Measurements from ENCODE around the gene COL10A1.

COL10A1 gene

DNA sequence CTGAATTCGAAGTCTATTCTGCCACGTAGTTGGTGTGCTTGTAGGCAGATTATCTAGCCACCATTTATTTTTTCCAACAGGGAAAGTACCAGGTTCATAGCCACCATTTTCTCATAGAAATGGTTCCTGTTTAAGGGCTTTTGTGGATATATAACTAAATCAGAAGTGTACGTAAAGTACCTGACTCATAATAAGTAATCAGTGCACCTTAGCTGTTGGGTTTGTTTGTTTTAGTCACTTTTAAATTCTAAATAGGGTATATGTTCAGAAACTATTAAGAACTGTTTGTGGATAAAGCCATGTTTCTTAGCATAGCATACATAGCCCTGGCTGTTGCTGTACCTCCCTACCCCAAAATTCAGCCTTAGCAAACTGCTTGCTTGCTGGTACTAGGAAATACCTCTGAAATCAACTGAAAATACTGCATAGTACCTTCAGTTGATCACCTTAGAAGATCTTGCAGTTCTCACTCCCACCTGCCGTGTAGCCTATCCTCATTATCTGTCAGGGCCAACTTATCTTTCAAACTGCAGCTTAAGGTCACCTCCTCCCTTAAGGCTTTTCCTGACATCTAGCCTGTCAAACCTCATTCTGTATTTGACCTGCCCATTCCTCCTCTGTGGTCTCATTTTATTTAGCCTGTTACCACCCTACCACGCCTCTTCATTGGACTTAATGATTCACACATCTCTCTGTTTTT is 44.6 kb upstream of the COL10A1 start:
- TF ChIP-seq, protein P1, sequence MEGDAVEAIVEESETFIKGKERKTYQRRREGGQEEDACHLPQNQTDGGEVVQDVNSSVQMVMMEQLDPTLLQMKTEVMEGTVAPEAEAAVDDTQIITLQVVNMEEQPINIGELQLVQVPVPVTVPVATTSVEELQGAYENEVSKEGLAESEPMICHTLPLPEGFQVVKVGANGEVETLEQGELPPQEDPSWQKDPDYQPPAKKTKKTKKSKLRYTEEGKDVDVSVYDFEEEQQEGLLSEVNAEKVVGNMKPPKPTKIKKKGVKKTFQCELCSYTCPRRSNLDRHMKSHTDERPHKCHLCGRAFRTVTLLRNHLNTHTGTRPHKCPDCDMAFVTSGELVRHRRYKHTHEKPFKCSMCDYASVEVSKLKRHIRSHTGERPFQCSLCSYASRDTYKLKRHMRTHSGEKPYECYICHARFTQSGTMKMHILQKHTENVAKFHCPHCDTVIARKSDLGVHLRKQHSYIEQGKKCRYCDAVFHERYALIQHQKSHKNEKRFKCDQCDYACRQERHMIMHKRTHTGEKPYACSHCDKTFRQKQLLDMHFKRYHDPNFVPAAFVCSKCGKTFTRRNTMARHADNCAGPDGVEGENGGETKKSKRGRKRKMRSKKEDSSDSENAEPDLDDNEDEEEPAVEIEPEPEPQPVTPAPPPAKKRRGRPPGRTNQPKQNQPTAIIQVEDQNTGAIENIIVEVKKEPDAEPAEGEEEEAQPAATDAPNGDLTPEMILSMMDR (IDR thresholded peaks at IDR 0.05; ENCODE audit: low read length), result no peak
- TF ChIP-seq EZH2 (optimal IDR thresholded peaks at IDR 0.05; ENCODE audit: low read depth, low read length), result no peak
- H3K4me2 ChIP-seq (ENCODE audit: low read depth, low read length), result no peak overlapping the region
- H3K9me3 ChIP-seq (replicated peaks; ENCODE audit: insufficient read depth, low read length), result no peaks in the 10 kb centered on the region
- H3F3A ChIP-seq (ENCODE audit: insufficient read depth, low read length), result no peaks in the 10 kb centered on the region
- no peaks in the 10 kb centered on the region for H3K36me3 ChIP-seq (replicated peaks; ENCODE audit: insufficient read depth, low read length)
- H3K9ac ChIP-seq (ENCODE audit: low read length), result no peak overlapping the region
- no peak overlapping the region for H3K27ac ChIP-seq (ENCODE audit: low read length)
- no peak overlapping the region for H2AFZ ChIP-seq (ENCODE audit: low read length)
- DNase-seq, result no peak
- H3K4me3 ChIP-seq (ENCODE audit: low read length), result no peak overlapping the region
- no peaks in the 10 kb centered on the region for H3K79me2 ChIP-seq (ENCODE audit: low read length)
- no peaks in the 10 kb centered on the region for H3K9me2 ChIP-seq (replicated peaks; ENCODE audit: insufficient read depth, low read length)
- H3K4me1 ChIP-seq (ENCODE audit: low read length), result no peaks in the 10 kb centered on the region
- no peaks in the 10 kb centered on the region for H3K27me3 ChIP-seq (replicated peaks; ENCODE audit: insufficient read depth, low read length)
- H4K20me1 ChIP-seq (ENCODE audit: insufficient read depth, low read length), result no peaks in the 10 kb centered on the region

DNA sequence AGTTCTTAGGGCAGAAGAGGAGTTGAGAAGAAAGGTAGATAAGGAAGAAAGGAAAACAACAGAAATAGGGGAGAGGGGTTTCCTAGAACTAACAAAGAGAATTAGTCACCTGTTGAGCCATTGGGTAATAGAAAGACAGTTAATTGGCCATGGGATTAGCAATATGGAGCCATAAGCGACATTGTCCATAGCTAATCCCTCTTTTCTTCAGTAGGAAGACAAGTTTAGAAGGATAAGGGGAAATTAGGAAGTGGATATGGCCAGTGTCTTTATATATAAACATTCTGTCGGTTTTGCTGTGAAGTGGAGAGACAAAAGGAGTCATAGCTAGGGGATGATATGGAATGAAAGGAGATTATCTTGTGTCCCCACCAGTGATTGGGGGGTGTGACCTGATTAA is 43.9 kb upstream of the COL10A1 start:
- TF ChIP-seq EZH2phosphoT487 (IDR thresholded peaks at IDR 0.05; ENCODE audit: low read length) (no peak), EZH2 (optimal IDR thresholded peaks at IDR 0.05; ENCODE audit: low read depth, low read length) (no peak)
- TF ChIP-seq, protein P1 (IDR thresholded peaks at IDR 0.05; ENCODE audit: low read length), result no peak
- Histone ChIP-seq H4K20me1 (ENCODE audit: insufficient read depth, low read length) (no peaks in the 10 kb centered on the region), H3K4me3 (ENCODE audit: low read length) (no peak overlapping the region), H3K9me3 (replicated peaks; ENCODE audit: insufficient read depth, low read length) (no peaks in the 10 kb centered on the region), H3K9ac (ENCODE audit: low read length) (no peak overlapping the region), H3F3A (ENCODE audit: insufficient read depth, low read length) (no peaks in the 10 kb centered on the region), H3K27ac (ENCODE audit: low read length) (no peak overlapping the region), H3K79me2 (ENCODE audit: low read length) (no peaks in the 10 kb centered on the region), H3K36me3 (replicated peaks; ENCODE audit: insufficient read depth, low read length) (no peaks in the 10 kb centered on the region), H2AFZ (ENCODE audit: low read length) (no peak overlapping the region), H3K27me3 (replicated peaks; ENCODE audit: insufficient read depth, low read length) (no peaks in the 10 kb centered on the region), H3K4me2 (ENCODE audit: low read depth, low read length) (no peak overlapping the region), H3K4me1 (ENCODE audit: low read length) (no peaks in the 10 kb centered on the region), H3K9me2 (replicated peaks; ENCODE audit: insufficient read depth, low read length) (no peaks in the 10 kb centered on the region)
- DNase-seq, result no peak

DNA sequence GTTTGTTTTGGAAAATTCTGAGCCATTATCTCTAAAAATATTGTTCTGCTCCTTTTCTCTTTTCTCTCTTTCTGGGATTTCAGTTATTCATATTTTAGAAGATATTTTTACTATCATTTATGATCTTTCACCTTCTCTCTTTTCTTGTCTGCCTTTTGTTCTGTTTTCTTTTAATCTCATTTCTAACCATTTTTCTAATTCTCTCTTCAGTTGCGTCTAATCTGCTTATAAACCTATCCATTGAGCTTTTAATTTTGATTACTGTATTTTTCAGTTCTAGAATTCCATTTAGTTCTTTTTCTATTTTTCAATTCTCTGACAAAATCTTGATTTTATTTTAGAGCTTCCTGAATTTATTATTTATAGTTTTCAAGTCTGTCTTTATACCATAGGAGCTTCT is 42.2 kb upstream of the COL10A1 start:
- Histone ChIP-seq H3K27me3 (replicated peaks; ENCODE audit: insufficient read depth, low read length) (no peaks in the 10 kb centered on the region), H3K4me3 (ENCODE audit: low read length) (no peak overlapping the region), H4K20me1 (ENCODE audit: insufficient read depth, low read length) (no peaks in the 10 kb centered on the region), H3K9me3 (replicated peaks; ENCODE audit: insufficient read depth, low read length) (no peaks in the 10 kb centered on the region), H3K4me2 (ENCODE audit: low read depth, low read length) (no peak overlapping the region), H3K79me2 (ENCODE audit: low read length) (no peaks in the 10 kb centered on the region), H3F3A (ENCODE audit: insufficient read depth, low read length) (no peaks in the 10 kb centered on the region), H3K27ac (ENCODE audit: low read length) (no peak overlapping the region), H2AFZ (ENCODE audit: low read length) (no peak overlapping the region), H3K9me2 (replicated peaks; ENCODE audit: insufficient read depth, low read length) (no peaks in the 10 kb centered on the region), H3K9ac (ENCODE audit: low read length) (no peak overlapping the region), H3K36me3 (replicated peaks; ENCODE audit: insufficient read depth, low read length) (no peaks in the 10 kb centered on the region), H3K4me1 (ENCODE audit: low read length) (no peaks in the 10 kb centered on the region)
- TF ChIP-seq EZH2 (optimal IDR thresholded peaks at IDR 0.05; ENCODE audit: low read depth, low read length), result no peak
- TF ChIP-seq, protein P1 (IDR thresholded peaks at IDR 0.05; ENCODE audit: low read length), result no peak
- TF ChIP-seq EZH2phosphoT487 (IDR thresholded peaks at IDR 0.05; ENCODE audit: low read length), result no peak
- no peak for DNase-seq
